Fibroblast of lung (primary cell): ENCODE measurements around the gene CBFA2T3. TPM values are rescaled to one million over a fixed set of nuclear protein-coding genes. Genes with fewer than 3 reads are reported as not detected.

Experiments
- DNase-seq, 2 donors: peaks; one replicate each; pipeline versions ENCODE4 v3.0.0 to v3.0.0-alpha.2; 2010; ENCODE audit warnings: low read depth in 2 of 2
- H2AFZ ChIP-seq: 2 replicates; pipeline ENCODE4 v1.5.1; 2012; ENCODE audit warnings: low read length, control low read depth, inconsistent platforms
- H3K27ac ChIP-seq: 2 replicates; pipeline ENCODE4 v1.5.1; 2011; ENCODE audit warnings: low read length, control low read depth; ENCODE audit not compliant: insufficient read depth
- H3K27me3 ChIP-seq: 2 replicates; pipeline ENCODE4 v1.5.1; 2011; ENCODE audit warnings: mild to moderate bottlenecking, low read length; ENCODE audit not compliant: control insufficient read depth, insufficient read depth
- H3K36me3 ChIP-seq: 2 replicates; pipeline ENCODE4 v1.5.1; 2011; ENCODE audit warnings: low read length; ENCODE audit not compliant: control insufficient read depth, insufficient read depth
- H3K4me1 ChIP-seq: 2 replicates; pipeline ENCODE4 v1.5.1; 2011; ENCODE audit warnings: low read length; ENCODE audit not compliant: control insufficient read depth, insufficient read depth; ENCODE audit errors: extremely low read depth
- H3K4me2 ChIP-seq: 2 replicates; pipeline ENCODE4 v1.5.1; 2011; ENCODE audit warnings: low read length, control low read depth; ENCODE audit not compliant: insufficient read depth; ENCODE audit errors: extremely low read depth
- H3K4me3 ChIP-seq, 4 experiments: fragments of 200-600 bp in 1 of 4; sonication (generic) in 1 of 4; replicated peaks in 1 of 4; 2 replicates each; pipeline ENCODE4 v1.5.1; 2011 to 2016; ENCODE audit warnings: low read length in 4 of 4, low read depth in 3 of 4, mild to moderate bottlenecking in 3 of 4, control low read depth in 2 of 4, inconsistent platforms in 1 of 4, mixed read lengths in 1 of 4; ENCODE audit not compliant: insufficient read depth in 1 of 4; ENCODE audit errors: control extremely low read depth in 1 of 4
- H3K79me2 ChIP-seq: 2 replicates; pipeline ENCODE4 v1.5.1; 2012; ENCODE audit warnings: mild to moderate bottlenecking, low read length, inconsistent platforms; ENCODE audit not compliant: control insufficient read depth, insufficient read depth
- H3K9ac ChIP-seq: 2 replicates; pipeline ENCODE4 v1.5.1; 2011; ENCODE audit warnings: mild to moderate bottlenecking, low read length, control low read depth; ENCODE audit not compliant: insufficient read depth
- H3K9me3 ChIP-seq: 2 replicates; pipeline ENCODE4 v1.5.1; 2012; ENCODE audit warnings: low read depth, low read length; ENCODE audit not compliant: control insufficient read depth, insufficient read depth
- H4K20me1 ChIP-seq: 2 replicates; pipeline ENCODE4 v1.5.1; 2011; ENCODE audit warnings: low read length; ENCODE audit not compliant: control insufficient read depth, insufficient read depth; ENCODE audit errors: extremely low read depth
- CTCF ChIP-seq, 2 donors: IDR thresholded peaks in 1 of 2; conservative IDR thresholded peaks in 1 of 2; 1 replicate in 1 of 2; 2 replicates in 1 of 2; pipeline ENCODE4 v1.5.1; 2011 to 2012; ENCODE audit warnings: low read length in 2 of 2, control low read depth in 1 of 2, inconsistent platforms in 1 of 2, low read depth in 1 of 2, mild to moderate bottlenecking in 1 of 2
- EZH2 ChIP-seq: IDR thresholded peaks from 2 replicates; pipeline ENCODE4 v1.5.1; 2012; ENCODE audit warnings: low read length, control low read depth, mild to moderate bottlenecking; ENCODE audit errors: missing control alignments
- polyA plus RNA-seq, 2 donors: library from polyadenylated mRNA; depleted of rRNA in 1 of 2; stranded (reverse) in 1 of 2; unstranded in 1 of 2; fragments of >200 nt; gene quantifications; 2 replicates each; pipeline ENCODE4 v1.2.1, GENCODE V29; 2011 to 2012; ENCODE audit warnings: missing spikeins in 1 of 2
- total RNA-seq: library from RNA; depleted of rRNA; stranded (reverse); fragments of >200 nt; gene quantifications from 2 replicates; pipeline ENCODE4 v1.2.1, GENCODE V29; 2014

CBFA2T3 gene
- total and polyA plus RNA-seq, 2 donors (not counting 1 experiment from before 2014, with no cell fraction given), result under 0.01 to 0.05 TPM

- Histone ChIP-seq H3K27me3 (peaks cover 3% of the 10 kb centered on the region), H3K79me2 (no peaks in the 10 kb centered on the region), H3K9ac (no peak overlapping the region), H3K27ac (no peak overlapping the region), H3K36me3 (no peaks in the 10 kb centered on the region), H3K9me3 (no peaks in the 10 kb centered on the region), H2AFZ (no peak overlapping the region), H4K20me1 (no peaks in the 10 kb centered on the region), H3K4me1 (no peaks in the 10 kb centered on the region), H3K4me2 (no peak overlapping the region), H3K4me3 (no peak overlapping the region)
- no peak for DNase-seq
- no peak for TF ChIP-seq EZH2
- no peak for TF ChIP-seq CTCF (conservative IDR thresholded peaks at IDR 0.05 in 1 of 2, IDR thresholded peaks at IDR 0.05 in 1 of 2; ENCODE audit: low read depth in 1 of 2, low read length in 2 of 2)
Observed at GRCh38 chr16:88993946-88994600, 17.1 kb upstream of the CBFA2T3 start.

- no peak overlapping the region for H3K4me3 ChIP-seq
- H3K9me3 ChIP-seq, result no peaks in the 10 kb centered on the region
- H2AFZ ChIP-seq, result no peak overlapping the region
- H3K9ac ChIP-seq, result no peak overlapping the region
- TF ChIP-seq CTCF (conservative IDR thresholded peaks at IDR 0.05 in 1 of 2, IDR thresholded peaks at IDR 0.05 in 1 of 2; ENCODE audit: low read depth in 1 of 2, low read length in 2 of 2), result no peak
- no peak for TF ChIP-seq EZH2
- no peaks in the 10 kb centered on the region for H3K4me1 ChIP-seq
- peaks cover 3% of the 10 kb centered on the region for H3K27me3 ChIP-seq
- H4K20me1 ChIP-seq, result no peaks in the 10 kb centered on the region
- H3K4me2 ChIP-seq, result no peak overlapping the region
- DNase-seq, result peak in 1 of 2 donors; percentile 4
- no peaks in the 10 kb centered on the region for H3K36me3 ChIP-seq
- H3K27ac ChIP-seq, result no peak overlapping the region
- H3K79me2 ChIP-seq, result no peaks in the 10 kb centered on the region
Observed at GRCh38 chr16:88993166-88993761, 16.3 kb upstream of the CBFA2T3 start.

- DNase-seq, result no peak
- H3K4me3 ChIP-seq, result no peak overlapping the region
- H3K9me3 ChIP-seq, result no peaks in the 10 kb centered on the region
- peaks cover 6% of the 10 kb centered on the region for H3K27me3 ChIP-seq
- H2AFZ ChIP-seq, result no peak overlapping the region
- H3K9ac ChIP-seq, result no peak overlapping the region
- no peaks in the 10 kb centered on the region for H4K20me1 ChIP-seq
- H3K4me1 ChIP-seq, result no peaks in the 10 kb centered on the region
- TF ChIP-seq CTCF (conservative IDR thresholded peaks at IDR 0.05 in 1 of 2, IDR thresholded peaks at IDR 0.05 in 1 of 2; ENCODE audit: low read depth in 1 of 2, low read length in 2 of 2) (no peak), EZH2 (no peak)
- H3K79me2 ChIP-seq, result no peaks in the 10 kb centered on the region
- no peak overlapping the region for H3K4me2 ChIP-seq
- no peak overlapping the region for H3K27ac ChIP-seq
- no peaks in the 10 kb centered on the region for H3K36me3 ChIP-seq
Observed at GRCh38 chr16:88992351-88993165, 15.6 kb upstream of the CBFA2T3 start.
